NB4 (cell line): ENCODE results near the gene CYB561D2.
"Not testable (repeated sequence)": the region's sequence is repeated elsewhere in the genome, so short reads cannot be mapped to it uniquely, and the experiment has no call there.

Experiments used
- DNase-seq: peaks from one replicate; pipeline ENCODE4 v3.0.0; 2010; ENCODE audit warnings: low read depth
- H3K4me3 ChIP-seq: one replicate; pipeline ENCODE4 v1.5.1; 2011; ENCODE audit warnings: mild to moderate bottlenecking, low read depth, low read length, moderate library complexity
- CTCF ChIP-seq: IDR thresholded peaks from one replicate; pipeline ENCODE4 v1.5.1; 2012; ENCODE audit warnings: low read depth, low read length
- MAX ChIP-seq: IDR thresholded peaks from 2 replicates; pipeline ENCODE4 v1.6.1; 2011; ENCODE audit warnings: low read depth, low read length
- MYC ChIP-seq: IDR thresholded peaks from 2 replicates; pipeline ENCODE4 v1.6.1; 2011; ENCODE audit warnings: low read depth, low read length
- POLR2A ChIP-seq: IDR thresholded peaks from 2 replicates; pipeline ENCODE4 v1.6.1; 2011; ENCODE audit warnings: mild to moderate bottlenecking; ENCODE audit not compliant: insufficient read length; ENCODE audit errors: extremely low read depth

CYB561D2 gene

GRCh38 chr3:50350527-50351322, at the start of gene CYB561D2, which contains the start of gene NPRL2:
CYB561D2 (plus strand) TSS chr3:50350862; CDS start chr3:50351434, 572 bp downstream.
NPRL2 (minus strand) TSS chr3:50350775; CDS start chr3:50350652, 123 bp downstream.
- H3K4me3 ChIP-seq: peak within 1 kb of the TSS; percentile 86
- peak; percentile 97 for DNase-seq
- TF ChIP-seq POLR2A: peak; percentile 83
- TF ChIP-seq MAX: peak; percentile 89
- no peak; the same call in 1 of the 2 replicates for TF ChIP-seq MYC
- no peak for TF ChIP-seq CTCF

- no peak for TF ChIP-seq POLR2A
- no peak for TF ChIP-seq MYC
- no peak overlapping the region for H3K4me3 ChIP-seq
- no peak for DNase-seq
These were observed 48.3 kb upstream of the CYB561D2 start for GRCh38 chr3:50302095-50303012.

GRCh38 chr3:50303013-50303815, 47.4 kb upstream of the CYB561D2 start, which contains the start of gene HYAL1:
HYAL1 (minus strand) TSS chr3:50303574; CDS start chr3:50302956, 618 bp downstream.
- H3K4me3 ChIP-seq: no peak within 1 kb of the TSS
- TF ChIP-seq POLR2A (no peak), MYC (no peak), MAX (no peak), CTCF (no peak)
- peak; percentile 52 for DNase-seq

GRCh38 chr3:50304601-50305000, 46.1 kb upstream of the CYB561D2 start:
- DNase-seq: no peak
- TF ChIP-seq MAX (no peak), POLR2A (no peak), MYC (no peak), CTCF (no peak)
- H3K4me3 ChIP-seq: no peak overlapping the region

- DNase-seq, H3K4me3 ChIP-seq: not testable (repeated sequence)
These were observed 38.6 kb upstream of the CYB561D2 start for GRCh38 chr3:50312041-50312440.

- no peak overlapping the region for H3K4me3 ChIP-seq
- TF ChIP-seq POLR2A (no peak), CTCF (no peak), MAX (no peak), MYC (no peak)
- DNase-seq: no peak
These were observed 36.3 kb upstream of the CYB561D2 start for GRCh38 chr3:50314342-50314741.
